Activated CD8-positive, alpha-beta memory T cell treated with anti-CD3 and anti-CD28 coated beads for 36 hours (primary cell): Measurements from ENCODE around the gene TTC33. TPM values are rescaled to one million over a fixed set of nuclear protein-coding genes. Genes with fewer than 3 reads are reported as not detected.

Source experiments
- total RNA-seq, 2 experiments: library from RNA; stranded (reverse); gene quantifications; one replicate each; pipeline ENCODE4 v1.2.3, GENCODE V29; 2021

TTC33 gene
- total RNA-seq, 2 experiments from 2014 or later = 22.2 to 23.9 TPM

Other genes with a start within 250 kb of the TTC33 start
- 10 to 100 TPM; 39.9 to 42.0 TPM for gene PTGER4, start 76.0 kb downstream of the TTC33 start, total RNA-seq
- gene PRKAA1, start 42.4 kb upstream of the TTC33 start, total RNA-seq = 10 to 100 TPM; 63.8 to 65.1 TPM
- 1,000 to 10,000 TPM; 1,602 to 1,650 TPM for gene RPL37, start 79.3 kb upstream of the TTC33 start, total RNA-seq
- gene CARD6, start 85.4 kb upstream of the TTC33 start, total RNA-seq = 1 to 10 TPM; 1.6 to 2.0 TPM
- not detected for gene C7, start 153.5 kb upstream of the TTC33 start, total RNA-seq